SU-DHL-6 (cell line): ENCODE results near the gene KLHL22.
"Not testable (repeated sequence)": the region's sequence is repeated elsewhere in the genome, so short reads cannot be mapped to it uniquely, and the experiment has no call there.

Source experiments
- EZH2phosphoT487 ChIP-seq: fragments of 200-600 bp; sonication (generic), shearing (Covaris generic); conservative IDR thresholded peaks from 2 replicates; pipeline ENCODE4 v1.6.1; 2018; ENCODE audit warnings: mild to moderate bottlenecking, antibody characterized with exemption, low read length, moderate library complexity, mixed read lengths
- TF ChIP-seq, protein P1 (sequence below): fragments of 200-600 bp; sonication (generic); IDR thresholded peaks from one replicate; pipeline ENCODE4 v1.5.1; 2017; ENCODE audit warnings: antibody characterized with exemption, mild to moderate bottlenecking, low read length, moderate library complexity; ENCODE audit not compliant: insufficient read depth, poor library complexity, severe bottlenecking

DNA sequence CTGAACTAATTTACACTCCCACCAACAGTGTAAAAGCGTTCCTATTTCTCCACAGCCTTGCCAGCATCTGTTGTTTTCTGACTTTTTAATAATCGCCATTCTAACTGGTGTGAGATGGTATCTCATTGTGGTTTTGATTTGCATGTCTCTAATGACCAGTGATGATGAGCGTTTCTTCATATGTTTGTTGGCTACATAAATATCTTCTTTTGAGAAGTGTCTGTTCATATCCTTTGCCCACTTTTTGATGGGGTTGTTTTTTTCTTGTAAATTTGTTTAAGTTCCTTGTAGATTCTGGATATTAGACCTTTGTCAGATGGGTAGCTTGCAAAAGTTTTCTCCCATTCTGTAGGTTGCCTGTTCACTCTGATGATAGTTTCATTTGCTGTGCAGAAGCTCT is 79.9 kb downstream of the KLHL22 start:
- TF ChIP-seq, protein P1, sequence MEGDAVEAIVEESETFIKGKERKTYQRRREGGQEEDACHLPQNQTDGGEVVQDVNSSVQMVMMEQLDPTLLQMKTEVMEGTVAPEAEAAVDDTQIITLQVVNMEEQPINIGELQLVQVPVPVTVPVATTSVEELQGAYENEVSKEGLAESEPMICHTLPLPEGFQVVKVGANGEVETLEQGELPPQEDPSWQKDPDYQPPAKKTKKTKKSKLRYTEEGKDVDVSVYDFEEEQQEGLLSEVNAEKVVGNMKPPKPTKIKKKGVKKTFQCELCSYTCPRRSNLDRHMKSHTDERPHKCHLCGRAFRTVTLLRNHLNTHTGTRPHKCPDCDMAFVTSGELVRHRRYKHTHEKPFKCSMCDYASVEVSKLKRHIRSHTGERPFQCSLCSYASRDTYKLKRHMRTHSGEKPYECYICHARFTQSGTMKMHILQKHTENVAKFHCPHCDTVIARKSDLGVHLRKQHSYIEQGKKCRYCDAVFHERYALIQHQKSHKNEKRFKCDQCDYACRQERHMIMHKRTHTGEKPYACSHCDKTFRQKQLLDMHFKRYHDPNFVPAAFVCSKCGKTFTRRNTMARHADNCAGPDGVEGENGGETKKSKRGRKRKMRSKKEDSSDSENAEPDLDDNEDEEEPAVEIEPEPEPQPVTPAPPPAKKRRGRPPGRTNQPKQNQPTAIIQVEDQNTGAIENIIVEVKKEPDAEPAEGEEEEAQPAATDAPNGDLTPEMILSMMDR: not testable (repeated sequence)
- TF ChIP-seq EZH2phosphoT487: not testable (repeated sequence)
